Keratinocyte (primary cell): Measurements from ENCODE around the gene CNTROB. TPM values are rescaled to one million over a fixed set of nuclear protein-coding genes. Genes with fewer than 3 reads are reported as not detected.

Source experiments
- DNase-seq: peaks from one replicate; pipeline ENCODE4 v3.0.0-alpha.2; 2011; ENCODE audit warnings: low read depth, missing footprints, low spot score
- FAIRE-seq: peaks from 2 replicates; lab custom pipeline; 2011; peaks lifted over from hg19 to GRCh38; lab: Jason Lieb, UNC
- H2AFZ ChIP-seq: 2 replicates; pipeline ENCODE4 v1.6.0; 2012; ENCODE audit warnings: low read length, control low read depth, inconsistent platforms; ENCODE audit not compliant: control insufficient read depth
- H3K27ac ChIP-seq: 2 replicates; pipeline ENCODE4 v1.5.1; 2011; ENCODE audit warnings: low read length; ENCODE audit not compliant: control insufficient read depth, insufficient read depth
- H3K27me3 ChIP-seq: 3 replicates; pipeline ENCODE4 v1.6.0; 2011; ENCODE audit warnings: low read length; ENCODE audit not compliant: control insufficient read depth, insufficient read depth; ENCODE audit errors: extremely low read depth
- H3K36me3 ChIP-seq, 2 experiments: 2 replicates in 1 of 2; 3 replicates in 1 of 2; pipeline ENCODE4 v1.5.1; 2011; ENCODE audit warnings: low read length in 2 of 2, mild to moderate bottlenecking in 1 of 2; ENCODE audit not compliant: control insufficient read depth in 2 of 2, insufficient read depth in 2 of 2; ENCODE audit errors: extremely low read depth in 1 of 2
- H3K4me1 ChIP-seq: 3 replicates; pipeline ENCODE4 v1.5.1; 2011; ENCODE audit warnings: low read length; ENCODE audit not compliant: control insufficient read depth, insufficient read depth; ENCODE audit errors: extremely low read depth
- H3K4me2 ChIP-seq: 3 replicates; pipeline ENCODE4 v1.6.0; 2011; ENCODE audit warnings: low read depth, low read length; ENCODE audit not compliant: control insufficient read depth, insufficient read depth; ENCODE audit errors: extremely low read depth
- H3K4me3 ChIP-seq, 3 experiments: fragments of 200-600 bp in 1 of 3; sonication (generic) in 1 of 3; 2 replicates in 2 of 3; 3 replicates in 1 of 3; pipeline ENCODE4 v1.5.1; 2011 to 2016; ENCODE audit warnings: low read length in 3 of 3, mild to moderate bottlenecking in 3 of 3, control low read depth in 2 of 3, inconsistent platforms in 1 of 3, low read depth in 1 of 3, mixed read lengths in 1 of 3, mixed run types in 1 of 3, moderate library complexity in 1 of 3; ENCODE audit not compliant: control insufficient read depth in 2 of 3, insufficient read depth in 2 of 3; ENCODE audit errors: extremely low read depth in 1 of 3
- H3K79me2 ChIP-seq: 2 replicates; pipeline ENCODE4 v1.6.0; 2012; ENCODE audit warnings: low read length; ENCODE audit not compliant: control insufficient read depth, insufficient read depth
- H3K9ac ChIP-seq: 3 replicates; pipeline ENCODE4 v1.6.0; 2011; ENCODE audit warnings: low read length; ENCODE audit not compliant: control insufficient read depth, insufficient read depth; ENCODE audit errors: extremely low read depth
- H3K9me1 ChIP-seq: 3 replicates; pipeline ENCODE4 v1.6.0; 2011; ENCODE audit warnings: low read length; ENCODE audit not compliant: control insufficient read depth, insufficient read depth; ENCODE audit errors: extremely low read depth
- H3K9me3 ChIP-seq: 2 replicates; pipeline ENCODE4 v1.5.1; 2012; ENCODE audit warnings: low read depth, low read length; ENCODE audit not compliant: control insufficient read depth
- H4K20me1 ChIP-seq: 3 replicates; pipeline ENCODE4 v1.6.0; 2011; ENCODE audit warnings: low read length; ENCODE audit not compliant: control insufficient read depth, insufficient read depth; ENCODE audit errors: extremely low read depth
- CTCF ChIP-seq, 3 experiments: IDR thresholded peaks in 1 of 3; conservative IDR thresholded peaks in 1 of 3; optimal IDR thresholded peaks in 1 of 3; 2 replicates in 2 of 3; 3 replicates in 1 of 3; pipeline versions ENCODE3 to v1.5.1; 2011; ENCODE audit warnings: low read length in 3 of 3, mild to moderate bottlenecking in 3 of 3, moderate library complexity in 2 of 3, control low read depth in 1 of 3, inconsistent platforms in 1 of 3; ENCODE audit not compliant: insufficient read depth in 2 of 3; ENCODE audit errors: extremely low read depth in 1 of 3
- EZH2 ChIP-seq: IDR thresholded peaks from one replicate; pipeline ENCODE4 v1.6.1; 2012; ENCODE audit warnings: inconsistent platforms, mild to moderate bottlenecking, low read length, moderate library complexity
- dilution Hi-C: fragments of 300-500 bp; cut with MboI; formaldehyde crosslinking; loops from one replicate; pipeline ENCODE4 v1.7.0; 2020; ENCODE audit warnings: low sequenced_read_pairs; ENCODE audit not compliant: extremely low pct_ligation_motif_present
- polyA plus RNA-seq, 5 experiments: library from polyadenylated mRNA; depleted of rRNA in 3 of 5; stranded (reverse) in 3 of 5; stranded (forward) in 1 of 5; unstranded in 1 of 5; fragments of >200 nt; gene quantifications; 1 replicate in 1 of 5; 2 replicates in 3 of 5; 3 replicates in 1 of 5; pipeline versions ENCODE4 v1.2.1 to v1.2.3, GENCODE V29; 2011 to 2012; ENCODE audit warnings: missing spikeins in 2 of 5, low read depth in 1 of 5, low replicate concordance in 1 of 5

The CNTROB gene
- polyA plus RNA-seq, 1 donor (not counting 4 experiments of a cell fraction or from before 2014, with no cell fraction given) = 17.4 TPM

DNA sequence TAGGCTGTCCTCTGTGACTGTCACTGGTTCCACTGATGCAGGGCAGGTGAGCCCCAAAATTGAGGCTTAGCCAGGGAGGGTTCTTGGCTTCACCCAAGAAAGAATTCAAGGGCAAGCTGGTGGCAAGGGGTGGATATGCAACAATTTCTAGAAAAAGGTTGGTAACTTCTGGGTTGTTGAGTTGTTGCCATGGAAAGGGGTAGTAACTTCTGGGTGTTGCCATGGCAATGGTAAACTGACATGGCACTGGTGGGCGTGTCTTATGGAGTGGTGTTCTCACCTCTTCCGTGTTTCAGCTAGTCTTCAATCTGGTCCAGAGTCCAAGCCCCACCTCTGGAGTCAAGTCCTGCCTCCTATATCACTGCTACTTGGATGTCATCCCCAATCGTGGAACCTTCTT, 60.9 kb downstream of the CNTROB start:
- TF ChIP-seq CTCF (optimal IDR thresholded peaks at IDR 0.05 in 1 of 3, IDR thresholded peaks at IDR 0.05 in 1 of 3, conservative IDR thresholded peaks at IDR 0.05 in 1 of 3; ENCODE audit: extremely low read depth in 1 of 3, insufficient read depth in 2 of 3, low read length in 3 of 3) (no peak), EZH2 (no peak)
- Histone ChIP-seq H3K4me2 (peak overlapping the region; percentile 37), H2AFZ (no peak overlapping the region), H3K4me3 (no peak overlapping the region), H3K36me3 (no peaks in the 10 kb centered on the region), H3K4me1 (peaks cover 17% of the 10 kb centered on the region), H3K79me2 (no peaks in the 10 kb centered on the region), H4K20me1 (no peaks in the 10 kb centered on the region), H3K27ac (peak overlapping the region; percentile 5), H3K27me3 (no peaks in the 10 kb centered on the region), H3K9me1 (no peaks in the 10 kb centered on the region), H3K9ac (no peak overlapping the region), H3K9me3 (no peaks in the 10 kb centered on the region)
- DNase-seq = no peak
- FAIRE-seq = no peak
- dilution Hi-C loops = no loop called here

DNA sequence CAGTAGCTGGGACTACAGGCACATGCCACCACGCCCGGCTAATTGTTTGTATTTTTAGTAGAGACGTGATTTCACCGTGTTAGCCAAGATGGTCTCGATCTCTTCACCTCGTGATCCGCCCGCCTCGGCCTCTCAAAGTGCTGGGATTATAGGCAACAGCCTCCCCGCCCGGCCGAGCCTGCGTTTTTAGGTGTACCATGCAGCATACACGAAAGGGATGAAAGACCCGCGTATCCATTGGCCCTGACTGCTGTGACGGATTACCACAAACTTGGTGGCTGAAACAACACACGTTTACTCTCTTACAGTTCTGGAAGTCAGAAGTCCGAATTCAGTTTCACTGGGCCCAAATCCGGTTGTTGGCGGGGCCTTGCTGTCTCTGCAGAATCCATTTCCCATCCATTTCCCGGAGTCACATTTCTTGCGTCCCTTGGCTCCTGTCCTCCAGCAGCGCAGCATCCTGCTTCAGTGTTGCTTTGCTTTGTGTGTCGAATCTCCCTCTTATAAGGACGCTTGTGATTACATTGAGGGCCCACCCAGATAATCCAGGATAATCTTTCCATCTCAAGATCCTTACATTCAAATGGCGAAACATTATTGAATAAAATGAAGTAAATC, 62.1 kb downstream of the CNTROB start:
- H3K27me3 ChIP-seq = no peaks in the 10 kb centered on the region
- no peak overlapping the region for H3K9ac ChIP-seq
- no peak for TF ChIP-seq CTCF (optimal IDR thresholded peaks at IDR 0.05 in 1 of 3, IDR thresholded peaks at IDR 0.05 in 1 of 3, conservative IDR thresholded peaks at IDR 0.05 in 1 of 3; ENCODE audit: extremely low read depth in 1 of 3, insufficient read depth in 2 of 3, low read length in 3 of 3)
- TF ChIP-seq EZH2 = no peak
- H3K4me3 ChIP-seq = no peak overlapping the region
- no peaks in the 10 kb centered on the region for H3K79me2 ChIP-seq
- no peak overlapping the region for H2AFZ ChIP-seq
- H3K9me3 ChIP-seq = no peaks in the 10 kb centered on the region
- dilution Hi-C loops = no loop called here
- H4K20me1 ChIP-seq = no peaks in the 10 kb centered on the region
- no peak for DNase-seq
- H3K9me1 ChIP-seq = no peaks in the 10 kb centered on the region
- no peak overlapping the region for H3K27ac ChIP-seq
- H3K4me1 ChIP-seq = peaks cover 17% of the 10 kb centered on the region
- H3K4me2 ChIP-seq = no peak overlapping the region
- no peaks in the 10 kb centered on the region for H3K36me3 ChIP-seq
- FAIRE-seq = no peak
